SJCRH30 (cell line): ENCODE results near the gene SLITRK1. TPM values are rescaled to one million over a fixed set of nuclear protein-coding genes. Genes with fewer than 3 reads are reported as not detected.

Experiments used
- DNase-seq, 2 experiments: peaks; one replicate each; pipeline ENCODE4 v3.0.0-alpha.2; 2015 to 2020
- H3K27ac ChIP-seq: fragments of 250-450 bp; sonication (Bioruptor Pico); 2 replicates; pipeline ENCODE4 v1.5.1; 2020; ENCODE audit warnings: mild to moderate bottlenecking, moderate library complexity
- H3K27me3 ChIP-seq: fragments of 250-450 bp; sonication (Bioruptor Pico); 2 replicates; pipeline ENCODE4 v1.5.1; 2020; ENCODE audit warnings: mild to moderate bottlenecking, moderate library complexity
- H3K36me3 ChIP-seq: fragments of 250-450 bp; sonication (Bioruptor Pico); 2 replicates; pipeline ENCODE4 v1.5.1; 2020; ENCODE audit warnings: mild to moderate bottlenecking, moderate library complexity
- H3K4me1 ChIP-seq: fragments of 250-450 bp; sonication (Bioruptor Pico); 2 replicates; pipeline ENCODE4 v1.5.1; 2020; ENCODE audit warnings: mild to moderate bottlenecking, moderate library complexity
- H3K4me3 ChIP-seq: fragments of 250-450 bp; sonication (Bioruptor Pico); 2 replicates; pipeline ENCODE4 v1.5.1; 2020; ENCODE audit warnings: mild to moderate bottlenecking, moderate library complexity
- H3K9me3 ChIP-seq: fragments of 250-450 bp; sonication (Bioruptor Pico); replicated peaks from 2 replicates; pipeline ENCODE4 v1.5.1; 2020; ENCODE audit warnings: mild to moderate bottlenecking, moderate library complexity
- total RNA-seq: library from RNA; depleted of rRNA; stranded (reverse); fragments of >200 nt; shearing (Covaris generic); gene quantifications from 2 replicates; pipeline ENCODE4 v1.2.3, GENCODE V29; 2014; rRNA removed

Gene SLITRK1, protein sequence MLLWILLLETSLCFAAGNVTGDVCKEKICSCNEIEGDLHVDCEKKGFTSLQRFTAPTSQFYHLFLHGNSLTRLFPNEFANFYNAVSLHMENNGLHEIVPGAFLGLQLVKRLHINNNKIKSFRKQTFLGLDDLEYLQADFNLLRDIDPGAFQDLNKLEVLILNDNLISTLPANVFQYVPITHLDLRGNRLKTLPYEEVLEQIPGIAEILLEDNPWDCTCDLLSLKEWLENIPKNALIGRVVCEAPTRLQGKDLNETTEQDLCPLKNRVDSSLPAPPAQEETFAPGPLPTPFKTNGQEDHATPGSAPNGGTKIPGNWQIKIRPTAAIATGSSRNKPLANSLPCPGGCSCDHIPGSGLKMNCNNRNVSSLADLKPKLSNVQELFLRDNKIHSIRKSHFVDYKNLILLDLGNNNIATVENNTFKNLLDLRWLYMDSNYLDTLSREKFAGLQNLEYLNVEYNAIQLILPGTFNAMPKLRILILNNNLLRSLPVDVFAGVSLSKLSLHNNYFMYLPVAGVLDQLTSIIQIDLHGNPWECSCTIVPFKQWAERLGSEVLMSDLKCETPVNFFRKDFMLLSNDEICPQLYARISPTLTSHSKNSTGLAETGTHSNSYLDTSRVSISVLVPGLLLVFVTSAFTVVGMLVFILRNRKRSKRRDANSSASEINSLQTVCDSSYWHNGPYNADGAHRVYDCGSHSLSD
- not detected in 2 replicates for total RNA-seq

DNA sequence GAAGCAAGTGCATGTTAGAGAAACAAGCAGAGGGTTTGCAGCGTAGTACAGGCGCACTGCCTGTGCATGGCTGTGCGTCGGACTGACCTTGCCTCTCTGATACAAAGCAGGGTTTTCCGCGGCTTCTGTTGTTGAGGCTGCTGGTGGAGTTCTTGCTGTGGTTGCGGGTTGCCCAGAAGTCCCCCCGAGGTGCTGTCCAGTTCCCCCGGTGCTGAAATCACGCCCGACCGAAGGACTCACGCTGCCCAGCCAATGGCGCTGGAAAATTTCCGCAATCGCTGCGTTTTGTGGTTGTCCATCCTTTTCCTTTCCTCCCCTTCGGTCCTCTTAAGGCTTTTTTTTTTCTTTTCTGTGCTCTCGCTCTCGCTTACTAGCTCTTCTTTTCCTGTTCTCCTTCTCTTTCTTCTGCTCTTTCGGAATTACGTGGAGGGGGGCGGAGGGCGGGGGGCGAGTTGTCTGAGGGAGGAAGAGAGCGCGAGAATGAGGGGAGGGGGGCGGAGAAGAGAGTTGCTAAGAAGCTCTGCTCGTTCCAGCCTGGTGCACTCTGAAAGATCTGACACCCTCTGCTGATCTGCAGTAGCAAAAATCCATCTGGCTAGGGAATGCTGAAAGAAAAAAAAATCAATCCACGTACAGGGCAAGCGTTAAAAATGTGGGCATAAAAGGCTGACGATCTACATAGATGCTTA is at the start of gene SLITRK1:
Gene SLITRK1 (minus strand): TSS at position 558 of the 689 bp plus-strand sequence. CDS start 967 bp downstream, outside the sequence.
- Histone ChIP-seq H3K27ac (no peak within 1 kb of the TSS), H3K4me1 (no peaks in the 10 kb centered on the region), H3K27me3 (no peaks in the 10 kb centered on the region), H3K4me3 (no peak within 1 kb of the TSS), H3K36me3 (no peaks in the 10 kb centered on the region), H3K9me3 (no peaks in the 10 kb centered on the region)
- peak; percentile 43 to 53 for DNase-seq

DNA sequence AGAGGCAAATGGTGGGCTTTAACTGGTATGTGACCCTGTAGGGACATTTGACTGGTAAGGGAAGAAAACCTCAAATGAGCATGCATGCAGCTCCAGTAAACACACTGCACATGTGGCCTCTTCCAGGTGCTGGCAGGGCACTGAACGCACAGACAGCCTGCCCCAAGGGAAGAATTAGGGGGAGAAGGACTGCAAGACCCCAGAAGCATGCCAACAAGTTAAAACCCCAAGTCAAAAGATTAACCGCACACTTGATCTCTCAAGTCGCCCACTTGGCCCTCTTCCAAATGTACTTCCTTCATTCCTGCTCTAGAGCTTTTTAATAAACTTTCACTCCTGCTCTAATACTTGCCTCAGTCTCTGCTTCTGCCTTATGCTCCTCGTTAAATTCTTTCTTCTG is 46.9 kb upstream of the SLITRK1 start:
- H3K27me3 ChIP-seq = no peaks in the 10 kb centered on the region
- H3K4me3 ChIP-seq = no peak overlapping the region
- H3K36me3 ChIP-seq = no peaks in the 10 kb centered on the region
- peak; percentile 37 to 65 for DNase-seq
- no peaks in the 10 kb centered on the region; the same call in 1 of the 2 replicates for H3K9me3 ChIP-seq
- no peak overlapping the region for H3K27ac ChIP-seq
- H3K4me1 ChIP-seq = peaks cover 9% of the 10 kb centered on the region; the same call in 1 of the 2 replicates

DNA sequence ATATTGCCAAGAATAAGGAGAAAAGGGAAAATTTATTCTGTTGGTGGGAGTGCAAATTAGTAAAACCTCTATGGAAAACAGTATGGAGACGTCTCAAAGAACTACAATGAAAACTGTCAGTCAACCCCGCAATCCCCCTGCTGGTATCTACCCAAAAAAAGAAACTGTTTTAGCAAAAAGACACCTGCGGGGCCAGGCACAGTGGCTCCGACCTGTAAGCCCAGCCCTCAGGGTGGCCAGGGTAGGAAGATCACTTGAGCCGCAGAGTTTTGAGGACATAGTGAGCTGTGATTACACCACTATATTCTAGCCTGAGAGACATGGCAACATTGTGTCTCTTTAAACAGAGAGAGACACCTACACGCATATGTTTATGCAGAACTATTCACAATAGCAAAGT is 37.5 kb upstream of the SLITRK1 start:
- Histone ChIP-seq H3K4me3 (no peak overlapping the region), H3K27ac (no peak overlapping the region), H3K36me3 (no peaks in the 10 kb centered on the region), H3K9me3 (no peaks in the 10 kb centered on the region), H3K4me1 (no peaks in the 10 kb centered on the region), H3K27me3 (no peaks in the 10 kb centered on the region)
- DNase-seq = no peak

DNA sequence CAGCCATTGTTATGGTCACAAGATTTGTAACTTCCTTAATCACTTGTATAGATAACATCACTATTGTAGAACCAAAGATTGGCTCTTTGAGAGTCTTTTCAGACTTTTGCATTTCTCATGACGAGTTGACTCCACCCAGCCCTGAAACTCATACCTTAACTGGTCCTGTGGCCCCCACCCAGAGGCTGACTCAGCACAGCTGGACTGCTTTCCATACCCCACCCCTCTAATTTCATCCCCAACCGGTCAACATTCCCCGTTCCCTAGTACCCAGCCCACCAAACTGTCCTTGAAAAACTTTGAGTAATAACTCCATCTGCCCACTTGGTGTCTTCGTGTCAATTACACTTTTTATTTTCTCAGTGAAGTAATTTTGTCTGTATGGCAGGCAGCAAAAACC is 32.1 kb upstream of the SLITRK1 start:
- Histone ChIP-seq H3K27ac (no peak overlapping the region), H3K4me3 (no peak overlapping the region), H3K36me3 (no peaks in the 10 kb centered on the region), H3K27me3 (no peaks in the 10 kb centered on the region), H3K9me3 (no peaks in the 10 kb centered on the region), H3K4me1 (no peaks in the 10 kb centered on the region)
- no peak for DNase-seq

DNA sequence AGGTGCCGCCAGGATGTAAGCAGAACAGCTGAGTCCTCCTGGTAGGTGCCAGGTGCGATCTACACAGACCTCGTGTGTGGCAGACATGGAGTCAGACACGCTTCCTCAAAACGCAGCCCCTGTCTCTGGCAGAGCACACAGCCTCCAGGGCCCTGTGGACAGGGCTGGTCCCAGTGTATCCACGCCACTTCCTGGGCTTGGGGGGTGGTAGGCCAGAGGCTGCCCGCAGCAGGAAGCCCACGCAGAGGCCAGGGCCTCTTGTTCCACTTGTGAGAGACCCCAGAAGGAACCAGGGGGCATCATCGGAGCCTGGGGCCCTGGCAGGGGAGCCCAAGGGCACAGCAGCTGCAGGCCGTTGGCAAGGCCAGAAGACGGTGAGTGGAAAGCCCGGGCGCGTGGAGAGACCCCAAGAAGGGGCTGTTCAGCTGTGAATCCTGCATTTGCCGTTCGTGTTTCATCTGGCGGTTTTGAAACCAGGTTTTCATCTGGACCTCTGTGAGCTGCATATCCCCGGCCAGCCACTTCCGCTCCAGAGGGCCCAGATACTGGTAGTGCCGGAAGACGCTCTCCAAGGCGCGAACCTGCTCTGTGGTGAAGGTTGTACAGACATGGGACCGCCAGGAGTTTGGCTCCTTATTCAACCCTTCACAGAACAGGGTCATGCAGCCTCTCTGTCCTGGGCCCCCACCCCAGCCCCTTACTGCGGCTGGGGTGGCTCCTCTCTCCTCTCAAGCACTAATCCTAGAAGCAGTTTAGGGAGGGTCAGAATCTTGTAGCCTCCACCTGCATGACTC is 25.1 kb upstream of the SLITRK1 start:
- Histone ChIP-seq H3K4me1 (no peaks in the 10 kb centered on the region), H3K27me3 (no peaks in the 10 kb centered on the region), H3K9me3 (no peaks in the 10 kb centered on the region), H3K36me3 (no peaks in the 10 kb centered on the region), H3K27ac (no peak overlapping the region), H3K4me3 (no peak overlapping the region)
- no peak for DNase-seq

DNA sequence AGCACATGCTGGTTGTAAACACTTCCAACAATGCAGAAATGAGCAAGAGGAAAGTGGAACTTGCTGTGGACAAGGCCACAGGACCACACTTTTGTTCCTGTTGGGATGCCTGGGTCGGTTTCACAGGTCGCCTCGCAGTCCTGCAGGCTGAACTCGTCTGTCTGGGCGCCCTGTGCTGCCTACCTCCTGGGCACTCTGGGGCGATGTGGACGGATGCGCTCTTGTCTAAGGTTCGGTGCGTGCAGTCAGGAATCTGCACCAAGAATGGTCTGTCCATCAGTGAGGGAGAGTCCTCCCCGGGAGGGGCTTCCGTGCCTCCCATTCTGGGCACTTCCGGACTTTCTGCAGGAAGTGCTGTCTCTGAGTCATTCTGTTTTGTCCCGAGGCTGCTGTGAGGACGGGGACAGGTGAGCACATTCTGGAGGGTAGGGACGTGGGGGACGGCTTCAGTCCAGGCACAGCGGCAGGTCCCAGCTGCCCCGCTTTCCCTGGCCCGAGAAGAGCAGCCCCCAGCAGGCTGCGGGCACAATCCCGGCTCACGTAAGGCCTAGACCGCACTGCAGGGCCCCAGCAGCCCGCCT is 24.1 kb upstream of the SLITRK1 start:
- no peak for DNase-seq
- no peak overlapping the region for H3K27ac ChIP-seq

DNA sequence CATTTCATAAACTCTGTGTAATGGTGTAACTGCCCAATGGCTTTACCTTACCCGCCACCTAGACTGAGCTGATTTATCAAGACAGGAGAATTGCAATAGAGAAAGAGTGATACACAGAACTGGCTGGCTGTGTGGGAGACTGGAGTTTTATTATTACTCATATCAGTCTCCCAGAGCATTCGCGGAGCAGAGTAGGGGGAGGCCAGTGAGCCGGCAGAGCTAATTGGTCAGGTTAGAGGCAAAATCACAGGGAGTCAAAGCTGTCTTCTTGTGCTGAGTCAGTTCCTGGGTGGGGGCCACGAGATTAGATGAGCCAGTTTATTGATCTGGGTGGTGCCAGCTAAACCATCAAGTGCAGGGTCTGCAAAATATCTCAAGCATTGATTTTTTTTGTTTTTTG is 23.4 kb upstream of the SLITRK1 start:
- H3K4me3 ChIP-seq = no peak overlapping the region
- no peak overlapping the region for H3K27ac ChIP-seq
- no peaks in the 10 kb centered on the region for H3K36me3 ChIP-seq
- H3K4me1 ChIP-seq = no peaks in the 10 kb centered on the region
- no peaks in the 10 kb centered on the region for H3K9me3 ChIP-seq
- no peaks in the 10 kb centered on the region for H3K27me3 ChIP-seq
- DNase-seq = no peak

More for the DNA sequence above, 24.1 kb upstream of the SLITRK1 start:
- Histone ChIP-seq H3K27me3 (no peaks in the 10 kb centered on the region), H3K9me3 (no peaks in the 10 kb centered on the region), H3K4me1 (no peaks in the 10 kb centered on the region), H3K36me3 (no peaks in the 10 kb centered on the region), H3K4me3 (no peak overlapping the region)

DNA sequence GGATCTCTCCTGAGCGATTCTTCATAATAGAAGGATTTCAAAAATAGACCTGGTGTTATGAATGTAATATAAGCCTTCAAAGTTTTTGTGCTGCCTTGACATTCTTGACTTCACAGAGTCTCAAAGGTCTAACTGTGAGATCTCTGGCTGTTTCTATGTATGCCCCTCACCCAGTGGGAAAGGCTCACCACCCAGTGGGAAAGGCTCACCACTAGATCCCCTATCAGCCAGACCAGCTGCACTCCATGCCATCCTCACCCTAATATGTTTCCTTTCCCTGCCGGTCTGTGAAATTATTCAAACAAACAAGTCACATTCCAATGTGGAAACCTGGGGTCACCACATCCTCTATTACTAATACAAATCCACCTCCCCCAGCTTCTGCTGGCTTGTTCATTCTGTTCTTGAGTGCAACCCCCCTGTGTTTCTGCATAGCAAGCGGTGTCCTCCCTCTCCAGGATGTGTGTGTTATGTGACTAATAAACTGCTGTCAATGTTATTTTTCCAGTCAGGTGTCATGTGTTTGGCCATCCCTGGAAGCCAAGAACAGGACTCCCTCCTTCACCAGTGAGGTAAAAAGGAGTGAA is 13.8 kb upstream of the SLITRK1 start:
- peak overlapping the region; percentile 34 for H3K27ac ChIP-seq
- peaks cover 13% of the 10 kb centered on the region for H3K4me1 ChIP-seq
- H3K27me3 ChIP-seq = no peaks in the 10 kb centered on the region
- no peak overlapping the region for H3K4me3 ChIP-seq
- H3K9me3 ChIP-seq = no peaks in the 10 kb centered on the region; the same call in 1 of the 2 replicates
- no peaks in the 10 kb centered on the region for H3K36me3 ChIP-seq
- DNase-seq = peak; percentile 77 to 82

DNA sequence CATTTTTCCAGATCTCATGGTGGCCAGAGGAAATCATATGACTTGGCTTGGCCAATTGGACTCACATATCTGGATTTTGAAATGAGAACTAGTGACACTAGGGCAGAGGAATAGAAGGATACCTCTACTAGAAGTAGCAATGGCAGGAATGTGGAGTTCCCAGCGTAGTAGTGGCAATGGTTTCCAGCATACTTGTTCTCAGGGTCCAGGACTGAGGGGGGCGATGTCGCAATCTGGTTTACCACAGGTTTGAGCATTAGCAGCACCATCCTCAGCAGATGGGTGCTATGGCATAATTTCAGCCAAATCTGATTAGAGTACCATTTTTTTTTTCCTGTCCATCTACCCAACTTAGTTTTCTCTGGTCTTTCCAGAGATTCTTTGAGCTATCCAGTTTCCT is 8.1 kb upstream of the SLITRK1 start:
- Histone ChIP-seq H3K36me3 (no peaks in the 10 kb centered on the region), H3K27me3 (no peaks in the 10 kb centered on the region), H3K4me1 (no peaks in the 10 kb centered on the region), H3K9me3 (no peaks in the 10 kb centered on the region; the same call in 1 of the 2 replicates), H3K4me3 (no peak overlapping the region), H3K27ac (no peak overlapping the region)
- no peak for DNase-seq

DNA sequence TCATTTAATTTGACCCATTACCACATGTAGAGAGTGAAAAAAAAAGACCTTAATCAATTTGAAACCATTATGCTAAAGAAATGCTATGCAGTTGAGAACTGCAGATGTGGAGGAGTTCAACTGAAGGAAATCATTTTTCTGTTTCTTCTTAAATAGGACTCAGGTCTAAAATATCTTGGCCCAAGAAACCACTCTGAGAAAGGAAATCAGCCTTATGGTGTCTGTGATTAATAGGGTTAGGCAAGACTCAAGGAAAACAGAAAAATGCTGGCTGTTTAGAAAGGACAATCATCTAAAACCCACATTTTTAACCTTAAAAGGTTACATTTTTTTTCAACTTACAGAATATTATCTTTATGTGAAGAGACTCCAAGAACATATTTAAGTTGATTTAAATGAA is 1.9 kb upstream of the SLITRK1 start:
- Histone ChIP-seq H3K36me3 (no peaks in the 10 kb centered on the region), H3K27me3 (no peaks in the 10 kb centered on the region), H3K27ac (no peak overlapping the region), H3K9me3 (no peaks in the 10 kb centered on the region), H3K4me3 (no peak overlapping the region), H3K4me1 (no peaks in the 10 kb centered on the region)
- DNase-seq = no peak

DNA sequence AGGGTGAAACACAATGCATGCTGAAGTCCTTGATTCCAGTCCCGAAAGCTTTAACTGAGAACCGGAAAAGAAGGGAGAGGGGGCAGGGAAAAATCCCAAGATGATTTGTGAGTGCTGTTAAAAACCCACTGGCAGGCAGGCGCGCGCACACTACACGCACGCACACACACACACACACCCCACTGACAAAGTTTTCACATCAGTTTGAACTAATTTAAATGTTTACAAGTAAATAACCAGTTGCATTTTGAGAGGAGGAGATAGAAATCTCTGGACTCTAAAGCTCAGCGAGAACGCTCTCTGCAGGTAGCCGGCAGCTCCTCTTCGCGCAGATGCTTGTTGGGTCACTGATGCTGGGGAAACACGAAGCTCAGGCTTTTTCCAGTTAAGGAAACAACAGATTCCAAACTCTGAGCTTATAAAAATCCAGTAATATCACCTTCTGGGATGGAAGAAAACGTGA is 818 bp upstream of the SLITRK1 start:
- DNase-seq = no peak

DNA sequence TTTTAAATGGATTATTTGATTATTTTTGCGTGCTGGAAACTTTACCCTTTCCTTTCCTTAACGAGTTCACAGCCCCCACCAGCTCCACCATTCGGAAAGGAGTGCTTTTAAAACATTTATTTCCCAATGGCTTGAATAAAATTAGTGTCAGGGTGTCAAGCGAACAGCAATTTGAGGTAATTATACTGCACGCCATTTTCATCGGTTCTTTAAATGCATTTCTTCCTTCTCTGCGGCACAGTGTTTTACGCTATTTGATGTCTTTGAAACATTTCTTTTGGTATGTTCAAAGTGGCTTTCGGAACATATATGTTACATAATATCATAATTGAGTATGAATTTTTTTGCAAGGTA is 309 bp upstream of the SLITRK1 start:
- no peaks in the 10 kb centered on the region for H3K36me3 ChIP-seq
- H3K27ac ChIP-seq = no peak overlapping the region
- H3K4me1 ChIP-seq = no peaks in the 10 kb centered on the region
- H3K4me3 ChIP-seq = no peak overlapping the region
- H3K27me3 ChIP-seq = no peaks in the 10 kb centered on the region
- no peaks in the 10 kb centered on the region for H3K9me3 ChIP-seq
- no peak for DNase-seq

More for the DNA sequence above, 818 bp upstream of the SLITRK1 start:
- Histone ChIP-seq H3K4me3 (no peak overlapping the region), H3K27me3 (no peaks in the 10 kb centered on the region), H3K4me1 (no peaks in the 10 kb centered on the region), H3K27ac (no peak overlapping the region), H3K9me3 (no peaks in the 10 kb centered on the region), H3K36me3 (no peaks in the 10 kb centered on the region)

DNA sequence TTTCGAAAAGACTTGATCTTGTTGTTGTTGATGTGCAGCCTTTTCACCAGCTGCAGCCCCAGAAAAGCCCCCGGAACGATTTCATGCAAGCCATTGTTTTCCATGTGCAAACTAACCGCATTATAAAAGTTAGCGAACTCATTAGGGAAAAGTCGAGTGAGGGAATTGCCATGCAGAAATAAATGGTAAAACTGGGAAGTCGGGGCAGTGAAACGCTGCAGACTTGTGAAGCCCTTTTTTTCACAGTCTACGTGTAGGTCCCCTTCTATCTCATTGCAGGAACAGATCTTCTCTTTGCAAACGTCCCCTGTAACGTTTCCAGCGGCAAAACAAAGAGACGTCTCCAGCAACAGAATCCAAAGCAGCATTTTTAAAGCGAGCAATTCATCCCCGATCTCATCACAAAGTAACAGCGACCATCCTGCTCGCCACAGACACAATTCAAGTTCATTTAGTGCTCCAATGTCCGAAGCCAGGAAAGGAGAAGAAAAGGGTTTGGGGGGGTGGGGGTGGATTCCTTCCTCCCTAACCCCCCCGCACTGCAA is 1.1 kb downstream of the SLITRK1 start:
- Histone ChIP-seq H3K4me3 (no peak overlapping the region), H3K9me3 (no peaks in the 10 kb centered on the region)

More for the DNA sequence above, 1.1 kb downstream of the SLITRK1 start:
- no peak overlapping the region for H3K27ac ChIP-seq
- H3K36me3 ChIP-seq = no peaks in the 10 kb centered on the region
- no peaks in the 10 kb centered on the region for H3K4me1 ChIP-seq
- no peak for DNase-seq
- no peaks in the 10 kb centered on the region for H3K27me3 ChIP-seq
